ENCODE data around the gene MTAP. TPM values are rescaled to one million over a fixed set of nuclear protein-coding genes. Genes with fewer than 3 reads are reported as not detected.

Gene MTAP
- total and polyA plus RNA-seq, 4 donors, result 8.6 to 17.7 (median 12.6) TPM

DNA sequence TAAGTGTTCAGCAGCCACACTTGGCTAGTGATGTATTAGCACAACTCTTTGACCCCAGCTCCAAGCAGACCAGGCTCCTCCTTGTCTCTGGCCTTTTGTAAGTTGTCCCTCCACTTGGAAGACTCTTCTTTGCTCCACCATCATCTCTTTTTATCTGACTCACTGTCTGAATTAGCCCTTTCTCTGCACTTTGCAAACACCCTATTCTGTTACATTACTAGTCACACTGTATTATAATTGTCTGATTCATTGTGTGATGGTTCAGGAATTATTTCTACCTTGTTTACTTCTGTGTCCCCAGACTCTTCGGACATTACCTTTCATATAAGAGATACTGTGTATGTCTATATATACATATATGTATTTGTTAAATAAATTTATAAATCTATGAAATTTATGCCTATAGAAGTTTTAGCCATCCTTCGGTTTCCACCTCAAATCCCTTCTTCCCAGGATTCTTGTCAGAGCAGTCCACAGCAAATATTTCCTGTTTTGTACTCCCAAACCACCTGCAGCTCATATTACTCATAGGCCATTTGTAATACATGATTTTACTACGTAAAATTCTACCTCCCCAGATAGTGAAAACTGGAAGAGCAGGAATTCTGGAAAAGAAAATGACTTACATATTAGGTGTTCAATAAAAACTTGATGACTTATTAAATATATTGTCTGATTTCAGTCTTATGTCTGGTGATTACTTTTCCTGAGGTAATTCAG, 69.0 kb downstream of the MTAP start:
- Histone ChIP-seq H3K9ac (ENCODE audit: low read depth in 1 of 2, low read length in 2 of 2) (no peak overlapping the region), H3K4me3 (ENCODE audit: low read depth in 1 of 3, low read length in 3 of 3) (no peak overlapping the region), H3K27me3 (ENCODE audit: control insufficient read depth in 4 of 4, insufficient read depth in 4 of 4, low read length in 3 of 4) (no peaks in the 10 kb centered on the region), H3K4me1 (ENCODE audit: control insufficient read depth in 4 of 4, insufficient read depth in 4 of 4, low read length in 3 of 4) (no peaks in the 10 kb centered on the region), H3K36me3 (ENCODE audit: control insufficient read depth in 4 of 4, insufficient read depth in 3 of 4, low read depth in 1 of 4, low read length in 3 of 4) (peaks cover 0 to 2% (median 0%) of the 10 kb centered on the region in 4 donors), H3K27ac (ENCODE audit: low read depth in 1 of 2, low read length in 2 of 2) (no peak overlapping the region), H3K9me3 (ENCODE audit: control insufficient read depth in 4 of 4, low read length in 3 of 4) (no peaks in the 10 kb centered on the region)
- 97% methylated on average over 3 of the region's 3 CpGs for WGBS
- TF ChIP-seq JUND (IDR thresholded peaks at IDR 0.05), result no peak
- no peak for TF ChIP-seq HNF4G (IDR thresholded peaks at IDR 0.05)
- TF ChIP-seq REST (IDR thresholded peaks at IDR 0.05), result no peak
- TF ChIP-seq RXRA (IDR thresholded peaks at IDR 0.05), result no peak
- no peak for TF ChIP-seq SP1 (IDR thresholded peaks at IDR 0.05)
- TF ChIP-seq GABPA (IDR thresholded peaks at IDR 0.05 in 1 of 2, conservative IDR thresholded peaks at IDR 0.05 in 1 of 2), result no peak
- TF ChIP-seq HNF4A (conservative IDR thresholded peaks at IDR 0.05), result no peak
- no peak for TF ChIP-seq FOXA1 (IDR thresholded peaks at IDR 0.05)
- TF ChIP-seq, protein P1, sequence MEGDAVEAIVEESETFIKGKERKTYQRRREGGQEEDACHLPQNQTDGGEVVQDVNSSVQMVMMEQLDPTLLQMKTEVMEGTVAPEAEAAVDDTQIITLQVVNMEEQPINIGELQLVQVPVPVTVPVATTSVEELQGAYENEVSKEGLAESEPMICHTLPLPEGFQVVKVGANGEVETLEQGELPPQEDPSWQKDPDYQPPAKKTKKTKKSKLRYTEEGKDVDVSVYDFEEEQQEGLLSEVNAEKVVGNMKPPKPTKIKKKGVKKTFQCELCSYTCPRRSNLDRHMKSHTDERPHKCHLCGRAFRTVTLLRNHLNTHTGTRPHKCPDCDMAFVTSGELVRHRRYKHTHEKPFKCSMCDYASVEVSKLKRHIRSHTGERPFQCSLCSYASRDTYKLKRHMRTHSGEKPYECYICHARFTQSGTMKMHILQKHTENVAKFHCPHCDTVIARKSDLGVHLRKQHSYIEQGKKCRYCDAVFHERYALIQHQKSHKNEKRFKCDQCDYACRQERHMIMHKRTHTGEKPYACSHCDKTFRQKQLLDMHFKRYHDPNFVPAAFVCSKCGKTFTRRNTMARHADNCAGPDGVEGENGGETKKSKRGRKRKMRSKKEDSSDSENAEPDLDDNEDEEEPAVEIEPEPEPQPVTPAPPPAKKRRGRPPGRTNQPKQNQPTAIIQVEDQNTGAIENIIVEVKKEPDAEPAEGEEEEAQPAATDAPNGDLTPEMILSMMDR (IDR thresholded peaks at IDR 0.05; ENCODE audit: low read depth, low read length, missing input control), result no peak
- no peak for DNase-seq (ENCODE audit: low spot score)

GRCh38 chr9:21872696-21873095, 70.3 kb downstream of the MTAP start:
- DNase-seq (ENCODE audit: low spot score), result no peak
- Histone ChIP-seq H3K36me3 (ENCODE audit: control insufficient read depth in 4 of 4, insufficient read depth in 3 of 4, low read depth in 1 of 4, low read length in 3 of 4) (peaks cover 0 to 2% (median 0%) of the 10 kb centered on the region in 4 donors), H3K9me3 (ENCODE audit: control insufficient read depth in 4 of 4, low read length in 3 of 4) (no peaks in the 10 kb centered on the region), H3K27ac (ENCODE audit: low read depth in 1 of 2, low read length in 2 of 2) (no peak overlapping the region), H3K4me1 (ENCODE audit: control insufficient read depth in 4 of 4, insufficient read depth in 4 of 4, low read length in 3 of 4) (no peaks in the 10 kb centered on the region), H3K27me3 (ENCODE audit: control insufficient read depth in 4 of 4, insufficient read depth in 4 of 4, low read length in 3 of 4) (no peaks in the 10 kb centered on the region), H3K9ac (ENCODE audit: low read depth in 1 of 2, low read length in 2 of 2) (no peak overlapping the region), H3K4me3 (ENCODE audit: low read depth in 1 of 3, low read length in 3 of 3) (no peak overlapping the region)
- 92% methylated on average over 1 of the region's 1 CpG for WGBS
- no peak for TF ChIP-seq GABPA (IDR thresholded peaks at IDR 0.05 in 1 of 2, conservative IDR thresholded peaks at IDR 0.05 in 1 of 2)
- TF ChIP-seq EGR1 (IDR thresholded peaks at IDR 0.05; ENCODE audit: low read depth in 2 of 2), result no peak
- TF ChIP-seq YY1 (IDR thresholded peaks at IDR 0.05), result no peak
- no peak for TF ChIP-seq HNF4G (IDR thresholded peaks at IDR 0.05)
- no peak for TF ChIP-seq FOXA1 (IDR thresholded peaks at IDR 0.05)
- no peak for TF ChIP-seq REST (IDR thresholded peaks at IDR 0.05)
- TF ChIP-seq, protein P1 (IDR thresholded peaks at IDR 0.05; ENCODE audit: low read depth, low read length, missing input control), result no peak
- TF ChIP-seq RAD21 (IDR thresholded peaks at IDR 0.05), result no peak
- TF ChIP-seq SP1 (IDR thresholded peaks at IDR 0.05), result no peak
- no peak for TF ChIP-seq FOXA2 (IDR thresholded peaks at IDR 0.05)
- TF ChIP-seq ATF3 (IDR thresholded peaks at IDR 0.05), result no peak
- TF ChIP-seq, protein P2, sequence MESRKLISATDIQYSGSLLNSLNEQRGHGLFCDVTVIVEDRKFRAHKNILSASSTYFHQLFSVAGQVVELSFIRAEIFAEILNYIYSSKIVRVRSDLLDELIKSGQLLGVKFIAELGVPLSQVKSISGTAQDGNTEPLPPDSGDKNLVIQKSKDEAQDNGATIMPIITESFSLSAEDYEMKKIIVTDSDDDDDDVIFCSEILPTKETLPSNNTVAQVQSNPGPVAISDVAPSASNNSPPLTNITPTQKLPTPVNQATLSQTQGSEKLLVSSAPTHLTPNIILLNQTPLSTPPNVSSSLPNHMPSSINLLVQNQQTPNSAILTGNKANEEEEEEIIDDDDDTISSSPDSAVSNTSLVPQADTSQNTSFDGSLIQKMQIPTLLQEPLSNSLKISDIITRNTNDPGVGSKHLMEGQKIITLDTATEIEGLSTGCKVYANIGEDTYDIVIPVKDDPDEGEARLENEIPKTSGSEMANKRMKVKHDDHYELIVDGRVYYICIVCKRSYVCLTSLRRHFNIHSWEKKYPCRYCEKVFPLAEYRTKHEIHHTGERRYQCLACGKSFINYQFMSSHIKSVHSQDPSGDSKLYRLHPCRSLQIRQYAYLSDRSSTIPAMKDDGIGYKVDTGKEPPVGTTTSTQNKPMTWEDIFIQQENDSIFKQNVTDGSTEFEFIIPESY (IDR thresholded peaks at IDR 0.05), result no peak
- no peak for TF ChIP-seq RXRA (IDR thresholded peaks at IDR 0.05)
- TF ChIP-seq NR2F2 (IDR thresholded peaks at IDR 0.05), result no peak
- TF ChIP-seq, protein P3, sequence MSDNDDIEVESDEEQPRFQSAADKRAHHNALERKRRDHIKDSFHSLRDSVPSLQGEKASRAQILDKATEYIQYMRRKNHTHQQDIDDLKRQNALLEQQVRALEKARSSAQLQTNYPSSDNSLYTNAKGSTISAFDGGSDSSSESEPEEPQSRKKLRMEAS (IDR thresholded peaks at IDR 0.05), result no peak
